Measurements from ENCODE around the gene FIGNL2.

DNA sequence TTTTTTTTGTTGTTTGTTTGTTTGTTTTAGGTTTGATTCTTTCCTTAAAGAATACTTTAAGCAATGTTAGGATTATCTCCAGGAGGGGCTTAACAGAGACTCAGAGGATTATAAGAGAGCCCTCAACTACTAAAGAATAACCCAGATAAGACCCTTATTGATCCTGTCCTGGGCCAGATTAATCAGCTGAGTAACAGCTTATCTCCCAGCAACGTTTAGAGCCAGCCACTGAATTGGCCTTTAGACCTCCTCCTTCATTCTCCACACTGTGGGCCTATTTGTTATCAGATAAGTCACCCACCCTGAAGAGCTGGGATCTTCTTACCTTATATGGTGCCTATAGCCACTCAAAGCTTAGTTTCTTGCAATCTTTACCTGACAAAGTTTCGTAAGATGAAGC lies 71.1 kb downstream of the FIGNL2 start:
- TF ChIP-seq, protein P1, sequence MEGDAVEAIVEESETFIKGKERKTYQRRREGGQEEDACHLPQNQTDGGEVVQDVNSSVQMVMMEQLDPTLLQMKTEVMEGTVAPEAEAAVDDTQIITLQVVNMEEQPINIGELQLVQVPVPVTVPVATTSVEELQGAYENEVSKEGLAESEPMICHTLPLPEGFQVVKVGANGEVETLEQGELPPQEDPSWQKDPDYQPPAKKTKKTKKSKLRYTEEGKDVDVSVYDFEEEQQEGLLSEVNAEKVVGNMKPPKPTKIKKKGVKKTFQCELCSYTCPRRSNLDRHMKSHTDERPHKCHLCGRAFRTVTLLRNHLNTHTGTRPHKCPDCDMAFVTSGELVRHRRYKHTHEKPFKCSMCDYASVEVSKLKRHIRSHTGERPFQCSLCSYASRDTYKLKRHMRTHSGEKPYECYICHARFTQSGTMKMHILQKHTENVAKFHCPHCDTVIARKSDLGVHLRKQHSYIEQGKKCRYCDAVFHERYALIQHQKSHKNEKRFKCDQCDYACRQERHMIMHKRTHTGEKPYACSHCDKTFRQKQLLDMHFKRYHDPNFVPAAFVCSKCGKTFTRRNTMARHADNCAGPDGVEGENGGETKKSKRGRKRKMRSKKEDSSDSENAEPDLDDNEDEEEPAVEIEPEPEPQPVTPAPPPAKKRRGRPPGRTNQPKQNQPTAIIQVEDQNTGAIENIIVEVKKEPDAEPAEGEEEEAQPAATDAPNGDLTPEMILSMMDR (IDR thresholded peaks at IDR 0.05), result no peak
- no peak for TF ChIP-seq POLR2AphosphoS5 (IDR thresholded peaks at IDR 0.05; ENCODE audit: insufficient read depth in 1 of 2, low read depth in 1 of 2)

Measured in vagina (tissue), 2 donors.